HL-60 (cell line): ENCODE measurements around the gene MAPKAPK3.

ENCODE experiments used
- DNase-seq, 2 experiments: peaks; one replicate each; pipeline ENCODE4 v3.0.0-alpha.2; 2010 to 2020; ENCODE audit warnings: low read depth in 1 of 2, low spot score in 1 of 2
- H3K27ac ChIP-seq: fragments of 250-450 bp; sonication (Bioruptor Pico); replicated peaks from 2 replicates; pipeline ENCODE4 v1.5.1; 2020; ENCODE audit warnings: mild to moderate bottlenecking, moderate library complexity
- H3K27me3 ChIP-seq: fragments of 250-450 bp; sonication (Bioruptor Pico); 2 replicates; pipeline ENCODE4 v1.5.1; 2021; ENCODE audit warnings: mild to moderate bottlenecking, moderate library complexity; ENCODE audit not compliant: insufficient read depth, poor library complexity, severe bottlenecking
- H3K4me3 ChIP-seq: replicated peaks from 2 replicates; pipeline ENCODE4 v1.5.1; 2011; ENCODE audit warnings: mild to moderate bottlenecking, control low read depth, low read length; ENCODE audit not compliant: insufficient read depth
- CTCF ChIP-seq: IDR thresholded peaks from one replicate; pipeline ENCODE4 v1.5.1; 2011; ENCODE audit warnings: low read length, control low read depth, inconsistent platforms; ENCODE audit not compliant: insufficient read depth
- GABPA ChIP-seq: IDR thresholded peaks from 2 replicates; pipeline ENCODE4 v1.6.1; 2012; ENCODE audit warnings: low read depth
- POLR2AphosphoS5 ChIP-seq: IDR thresholded peaks from 2 replicates; pipeline ENCODE4 v1.6.1; 2012; ENCODE audit warnings: low read depth
- SPI1 ChIP-seq: IDR thresholded peaks from 2 replicates; pipeline ENCODE4 v1.6.1; 2012; ENCODE audit warnings: low read depth, mild to moderate bottlenecking, borderline replicate concordance
- TF ChIP-seq, protein P1 (sequence below): IDR thresholded peaks from 2 replicates; pipeline ENCODE4 v1.6.1; 2012; ENCODE audit warnings: low read depth; ENCODE audit not compliant: insufficient replicate concordance

The MAPKAPK3 gene

DNA sequence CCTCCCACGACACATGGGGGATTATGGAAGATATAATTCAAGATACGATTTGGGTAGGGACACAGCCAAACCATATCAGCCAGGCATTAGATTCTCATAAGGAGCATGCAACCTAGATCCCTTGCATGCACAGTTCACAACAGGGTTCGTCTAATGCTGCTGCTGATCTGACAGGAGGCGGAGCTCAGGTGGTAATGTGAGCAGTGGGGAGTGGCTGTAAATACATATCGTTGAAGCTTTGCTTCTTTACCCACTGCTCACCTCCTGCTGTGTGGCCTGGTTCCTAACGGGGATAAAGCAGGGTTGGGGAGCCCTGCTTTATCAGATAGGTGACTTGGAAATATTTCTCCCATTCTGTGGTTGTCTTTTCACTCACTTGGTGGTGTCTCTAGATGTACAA lies 72.6 kb downstream of the MAPKAPK3 start:
- H3K4me3 ChIP-seq, result no peak overlapping the region
- no peaks in the 10 kb centered on the region for H3K27me3 ChIP-seq
- no peak for DNase-seq
- no peak overlapping the region for H3K27ac ChIP-seq
- TF ChIP-seq CTCF (no peak), POLR2AphosphoS5 (no peak), SPI1 (no peak), GABPA (no peak)
- TF ChIP-seq, protein P1, sequence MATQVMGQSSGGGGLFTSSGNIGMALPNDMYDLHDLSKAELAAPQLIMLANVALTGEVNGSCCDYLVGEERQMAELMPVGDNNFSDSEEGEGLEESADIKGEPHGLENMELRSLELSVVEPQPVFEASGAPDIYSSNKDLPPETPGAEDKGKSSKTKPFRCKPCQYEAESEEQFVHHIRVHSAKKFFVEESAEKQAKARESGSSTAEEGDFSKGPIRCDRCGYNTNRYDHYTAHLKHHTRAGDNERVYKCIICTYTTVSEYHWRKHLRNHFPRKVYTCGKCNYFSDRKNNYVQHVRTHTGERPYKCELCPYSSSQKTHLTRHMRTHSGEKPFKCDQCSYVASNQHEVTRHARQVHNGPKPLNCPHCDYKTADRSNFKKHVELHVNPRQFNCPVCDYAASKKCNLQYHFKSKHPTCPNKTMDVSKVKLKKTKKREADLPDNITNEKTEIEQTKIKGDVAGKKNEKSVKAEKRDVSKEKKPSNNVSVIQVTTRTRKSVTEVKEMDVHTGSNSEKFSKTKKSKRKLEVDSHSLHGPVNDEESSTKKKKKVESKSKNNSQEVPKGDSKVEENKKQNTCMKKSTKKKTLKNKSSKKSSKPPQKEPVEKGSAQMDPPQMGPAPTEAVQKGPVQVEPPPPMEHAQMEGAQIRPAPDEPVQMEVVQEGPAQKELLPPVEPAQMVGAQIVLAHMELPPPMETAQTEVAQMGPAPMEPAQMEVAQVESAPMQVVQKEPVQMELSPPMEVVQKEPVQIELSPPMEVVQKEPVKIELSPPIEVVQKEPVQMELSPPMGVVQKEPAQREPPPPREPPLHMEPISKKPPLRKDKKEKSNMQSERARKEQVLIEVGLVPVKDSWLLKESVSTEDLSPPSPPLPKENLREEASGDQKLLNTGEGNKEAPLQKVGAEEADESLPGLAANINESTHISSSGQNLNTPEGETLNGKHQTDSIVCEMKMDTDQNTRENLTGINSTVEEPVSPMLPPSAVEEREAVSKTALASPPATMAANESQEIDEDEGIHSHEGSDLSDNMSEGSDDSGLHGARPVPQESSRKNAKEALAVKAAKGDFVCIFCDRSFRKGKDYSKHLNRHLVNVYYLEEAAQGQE, result no peak

DNA sequence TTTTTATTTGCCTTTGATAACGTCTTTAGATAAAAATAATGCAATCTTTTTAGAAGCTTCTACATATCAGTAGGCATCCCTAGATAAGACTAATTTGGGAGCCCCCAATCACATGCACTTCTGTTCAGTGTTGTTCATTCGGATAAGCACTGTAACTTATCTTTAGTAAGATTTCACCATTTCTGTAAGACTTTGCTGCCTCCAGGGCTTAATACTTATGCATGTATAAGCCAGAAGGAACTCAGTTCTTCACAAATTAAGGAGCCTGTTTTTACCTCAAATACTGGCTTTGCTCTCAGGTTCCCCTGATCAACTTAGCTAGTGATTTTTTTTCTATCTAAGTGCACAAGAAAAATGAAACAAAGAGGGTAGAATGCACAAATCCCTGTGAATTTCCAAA lies 78.1 kb downstream of the MAPKAPK3 start:
- Histone ChIP-seq H3K4me3 (no peak overlapping the region), H3K27ac (no peak overlapping the region), H3K27me3 (no peaks in the 10 kb centered on the region)
- DNase-seq, result no peak
- TF ChIP-seq SPI1, result no peak
- TF ChIP-seq, protein P1, result no peak
- no peak for TF ChIP-seq POLR2AphosphoS5
- no peak for TF ChIP-seq GABPA
- TF ChIP-seq CTCF, result no peak

- DNase-seq, result no peak
- no peak overlapping the region for H3K27ac ChIP-seq
- no peaks in the 10 kb centered on the region for H3K27me3 ChIP-seq
- TF ChIP-seq POLR2AphosphoS5 (no peak), SPI1 (no peak), CTCF (no peak), GABPA (no peak)
- TF ChIP-seq, protein P1, result no peak
- no peak overlapping the region for H3K4me3 ChIP-seq
These were observed 79.3 kb downstream of the MAPKAPK3 start for GRCh38 chr3:50696276-50696675.
